Esophagus mucosa (tissue), 1 donor: ENCODE results near the gene RHOB. TPM values are rescaled to one million over a fixed set of nuclear protein-coding genes. Genes with fewer than 3 reads are reported as not detected.
"Not testable (repeated sequence)": the region's sequence is repeated elsewhere in the genome, so short reads cannot be mapped to it uniquely, and the experiment has no call there.

Experiments
- ATAC-seq: fragments of 200-7000 bp; cut with Tn5 transposase; one replicate; pipeline ENCODE4 v1.9.1; 2020
- total RNA-seq: library from RNA; stranded (reverse); gene quantifications from one replicate; pipeline ENCODE4 v1.2.4, GENCODE V29; 2023
- donor health status: DM: yes; HTN: yes; CAD: no.

Gene RHOB
- total RNA-seq, 1 donor from 2014 or later, result 32.0 TPM

DNA sequence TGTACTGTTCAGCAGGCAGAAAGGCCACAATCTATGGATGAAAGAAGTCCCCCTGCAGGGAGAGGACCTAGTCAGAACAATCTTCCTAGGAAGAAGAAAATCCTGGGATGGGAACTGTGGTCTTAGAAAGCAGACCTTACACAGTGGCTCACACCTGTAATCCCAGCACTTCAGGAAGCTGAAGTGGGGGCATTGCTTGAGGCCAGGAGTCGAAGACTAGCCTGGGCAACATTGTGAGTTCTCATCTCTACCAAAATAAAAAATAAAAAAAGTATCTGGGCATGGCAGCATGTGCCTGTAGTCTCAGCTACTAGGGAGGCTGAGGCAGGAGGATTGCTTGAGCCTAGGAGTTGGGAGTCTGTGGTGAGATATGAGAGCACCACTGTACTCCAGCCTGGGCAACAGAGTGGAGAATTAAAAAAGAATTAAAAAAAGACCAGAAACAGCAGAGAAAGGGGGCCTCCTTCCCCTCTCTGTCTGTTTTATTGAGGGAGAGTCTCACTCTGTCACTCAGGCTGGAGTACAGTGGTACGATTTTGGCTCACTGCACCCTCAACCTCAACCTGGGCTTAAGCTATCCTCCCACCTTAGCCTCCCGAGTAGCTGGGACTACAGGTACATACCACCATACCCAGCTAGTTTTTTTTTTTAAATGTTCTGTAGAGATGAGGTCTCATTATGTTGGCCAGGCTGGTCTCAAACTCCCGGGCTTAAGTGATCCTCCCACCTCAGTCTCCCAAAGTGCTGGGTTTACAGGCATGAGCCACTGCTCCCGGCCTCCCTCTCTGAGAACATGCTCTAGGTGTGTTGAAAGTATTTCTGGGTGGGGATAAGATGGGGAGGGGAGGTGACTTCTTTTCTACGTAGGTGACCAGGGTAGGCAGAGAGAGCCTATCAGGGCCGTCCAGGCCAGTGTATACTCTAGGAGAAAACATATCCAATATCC, 7.4 kb downstream of the RHOB start:
- ATAC-seq, result no peak

DNA sequence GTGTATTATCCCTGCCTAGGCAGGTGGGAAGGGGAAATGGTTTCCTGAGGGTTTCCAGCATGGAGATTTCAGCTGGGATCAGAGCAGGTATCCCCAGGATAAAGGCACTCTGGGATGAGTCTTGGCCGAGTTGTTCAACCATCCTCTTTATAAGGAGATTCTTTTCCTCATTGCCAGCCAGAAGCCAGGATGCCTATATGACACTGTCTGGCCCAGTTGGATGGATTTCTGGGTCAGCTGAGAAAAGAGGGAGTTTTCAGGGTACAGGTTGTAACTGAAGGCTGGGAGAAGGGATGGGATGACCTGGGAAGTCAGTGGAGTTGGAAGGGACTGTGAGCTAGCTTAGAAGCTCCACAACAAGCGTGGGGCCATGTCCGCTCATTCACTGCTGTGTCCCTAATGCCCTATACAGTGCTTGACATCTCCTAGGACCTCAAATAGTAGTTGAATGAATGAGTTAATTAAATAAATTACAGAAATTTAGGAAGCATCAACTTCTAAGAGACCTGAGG, 8.3 kb downstream of the RHOB start:
- no peak for ATAC-seq

DNA sequence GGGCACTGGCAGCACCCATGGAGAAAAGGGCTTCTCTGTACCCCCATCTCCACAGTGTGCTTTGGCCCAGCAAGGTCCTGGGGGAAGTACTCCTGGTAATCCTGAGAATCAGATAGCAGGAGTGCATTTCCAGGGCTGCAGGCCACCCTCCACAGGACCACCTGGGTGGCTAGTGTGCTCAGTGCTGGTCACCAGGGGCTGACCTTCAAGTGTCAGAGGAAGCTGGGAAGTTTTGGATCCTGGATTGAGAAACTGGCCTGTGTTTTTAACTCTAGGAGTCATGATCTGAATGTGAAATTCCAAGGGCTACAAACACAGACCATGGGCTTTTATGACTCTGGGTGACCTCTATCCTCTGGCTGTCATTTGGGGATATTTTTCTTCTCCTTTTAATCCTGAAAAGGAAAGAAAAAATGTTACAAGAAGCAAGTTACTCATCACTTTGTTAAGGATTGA, 9.3 kb downstream of the RHOB start:
- ATAC-seq, result no peak

DNA sequence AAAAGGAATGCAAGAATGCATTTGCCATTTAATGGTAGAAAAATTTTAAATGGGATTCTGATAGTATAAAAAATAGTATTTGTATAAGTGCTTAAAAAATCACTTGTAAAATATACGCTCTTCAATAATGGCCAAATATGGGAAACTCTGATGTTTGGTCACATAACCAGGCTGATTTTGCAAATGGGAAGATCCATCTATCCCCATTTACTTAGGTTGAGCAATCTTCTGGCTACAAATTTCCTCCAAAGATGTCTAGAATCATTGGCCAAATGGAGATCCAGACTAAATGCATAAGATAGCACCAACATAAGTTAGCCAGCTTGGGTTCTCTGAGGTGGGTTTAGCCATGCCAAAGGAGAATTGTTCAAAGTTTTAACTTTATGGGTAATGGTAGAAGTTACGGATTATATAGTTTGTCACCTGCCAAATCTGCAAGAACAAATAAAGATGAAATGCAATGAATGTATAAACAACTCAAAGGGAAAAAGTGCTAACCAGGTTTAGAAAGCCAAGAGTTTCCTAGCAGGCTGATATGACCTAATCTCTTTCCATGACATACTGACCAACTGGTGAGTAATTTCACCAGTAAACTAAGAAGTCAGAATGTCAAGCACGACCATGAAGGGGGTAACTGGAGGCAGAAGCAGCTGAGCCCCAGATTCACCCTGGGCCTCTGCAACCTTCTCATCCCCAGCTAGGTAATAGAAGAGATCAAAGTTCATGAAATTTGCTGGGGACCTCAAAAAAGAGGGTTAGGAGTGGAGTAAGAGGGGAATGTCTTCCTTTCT, 10.0 kb downstream of the RHOB start:
- ATAC-seq, result no peak

DNA sequence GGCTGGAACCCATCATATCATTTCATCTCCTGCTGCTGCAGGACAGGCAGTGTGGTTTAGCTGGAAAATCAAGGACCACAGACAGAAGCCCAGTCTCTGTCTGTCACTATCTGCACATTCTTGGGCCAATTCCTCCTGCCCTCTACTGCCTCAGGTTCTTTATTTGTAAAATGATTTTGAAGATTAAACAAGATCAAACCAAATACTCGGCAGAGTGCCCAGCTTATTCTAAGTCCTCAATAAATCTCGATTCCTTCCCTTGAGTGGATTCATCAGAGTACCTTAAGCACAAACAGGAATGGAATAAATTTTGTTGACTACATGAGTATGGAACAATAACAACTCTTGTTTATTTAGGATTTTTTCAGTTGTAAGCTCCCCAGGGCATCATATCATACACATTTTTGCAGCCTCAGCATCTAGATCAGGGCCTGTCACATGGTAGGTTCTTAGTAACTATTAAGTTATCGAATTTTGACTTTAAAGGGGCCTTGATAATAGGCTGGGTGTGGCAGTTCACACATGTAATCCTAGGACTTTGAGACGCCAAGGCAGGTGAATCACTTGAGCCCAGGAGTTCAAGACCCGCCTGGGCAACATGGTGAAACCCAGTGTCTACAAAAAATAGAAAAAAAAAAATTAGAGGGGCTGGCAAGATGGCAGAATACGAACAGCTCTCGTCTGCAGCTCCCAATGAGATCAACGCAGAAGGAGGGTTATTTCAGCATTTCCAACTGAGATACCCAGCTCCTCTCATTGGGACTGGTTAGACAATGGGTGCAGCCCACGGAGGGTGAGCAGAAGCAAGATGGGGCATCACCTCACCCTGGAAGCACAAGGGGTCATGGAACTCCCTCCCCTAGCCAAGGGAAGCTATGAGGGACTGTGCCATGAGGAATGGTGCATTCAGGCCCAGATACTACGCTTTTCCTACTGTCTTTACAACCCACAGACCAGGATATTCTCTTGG, 11.1 kb downstream of the RHOB start:
- no peak for ATAC-seq

DNA sequence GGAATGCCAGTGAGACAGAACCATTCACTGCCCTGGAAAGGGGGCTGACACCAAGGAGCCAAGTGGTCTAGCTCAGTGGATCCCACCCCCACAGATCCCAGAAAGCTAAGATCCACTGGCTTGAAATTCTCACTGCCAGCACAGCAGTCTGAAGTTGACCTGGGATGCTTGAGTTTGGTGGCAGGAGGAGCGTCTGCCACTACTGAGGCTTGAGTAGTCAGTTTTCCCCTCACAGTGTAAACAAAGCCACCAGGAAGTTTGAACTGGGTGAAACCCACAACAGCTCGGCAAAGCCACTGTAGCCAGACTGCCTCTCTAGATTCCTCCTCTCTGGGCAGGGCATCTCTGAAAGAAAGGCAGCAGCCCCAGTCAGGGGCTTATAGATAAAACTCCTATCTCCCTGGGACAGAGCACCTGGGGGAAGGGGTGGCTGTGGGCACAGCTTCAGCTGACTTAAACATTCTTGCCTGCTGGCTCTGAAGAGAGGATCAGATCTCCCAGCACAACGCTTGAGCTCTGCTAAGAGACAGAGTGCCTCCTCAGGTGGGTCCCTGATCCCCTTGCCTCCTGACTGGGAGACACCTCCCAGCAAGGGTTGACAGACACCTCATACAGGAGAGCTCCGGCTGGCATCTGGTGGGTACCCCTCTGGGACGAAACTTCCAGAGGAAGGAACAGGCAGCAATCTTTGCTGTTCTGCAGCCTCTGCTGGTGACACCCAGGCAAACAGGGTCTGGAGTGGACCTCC, 12.0 kb downstream of the RHOB start:
- not testable (repeated sequence) for ATAC-seq

DNA sequence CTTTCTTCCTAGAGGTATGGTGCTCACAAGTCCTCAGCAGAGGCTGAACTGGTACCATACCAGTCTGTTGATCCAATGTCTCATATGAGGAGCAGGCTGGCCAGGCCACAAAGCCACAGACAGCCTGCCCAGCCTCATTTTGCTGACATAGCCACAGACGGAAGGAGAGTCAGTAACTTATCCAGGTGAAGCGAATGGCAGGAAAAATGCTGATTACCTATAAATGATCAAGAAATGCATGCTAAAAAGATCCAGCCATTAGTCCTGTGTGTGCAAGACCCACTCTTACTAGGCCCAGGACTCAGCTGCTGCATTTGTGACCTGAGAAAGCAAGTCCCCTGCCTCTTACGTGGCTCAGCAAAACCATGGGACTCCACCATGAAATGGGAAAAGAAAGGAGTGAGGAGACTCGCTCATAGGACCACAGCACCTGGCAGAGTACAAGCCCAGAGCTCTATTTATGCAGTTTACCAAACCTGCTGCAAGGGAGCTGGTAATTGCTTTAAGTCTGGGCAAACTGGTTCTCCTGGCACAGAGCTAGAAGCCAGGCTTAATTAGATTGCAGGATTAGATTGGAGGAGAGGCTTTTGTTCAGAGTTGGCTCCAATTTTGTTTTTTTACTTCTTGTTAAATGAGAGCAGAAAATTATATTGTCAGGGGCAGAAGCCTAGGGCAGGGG, 19.0 kb downstream of the RHOB start:
- ATAC-seq, result peak; percentile 96

DNA sequence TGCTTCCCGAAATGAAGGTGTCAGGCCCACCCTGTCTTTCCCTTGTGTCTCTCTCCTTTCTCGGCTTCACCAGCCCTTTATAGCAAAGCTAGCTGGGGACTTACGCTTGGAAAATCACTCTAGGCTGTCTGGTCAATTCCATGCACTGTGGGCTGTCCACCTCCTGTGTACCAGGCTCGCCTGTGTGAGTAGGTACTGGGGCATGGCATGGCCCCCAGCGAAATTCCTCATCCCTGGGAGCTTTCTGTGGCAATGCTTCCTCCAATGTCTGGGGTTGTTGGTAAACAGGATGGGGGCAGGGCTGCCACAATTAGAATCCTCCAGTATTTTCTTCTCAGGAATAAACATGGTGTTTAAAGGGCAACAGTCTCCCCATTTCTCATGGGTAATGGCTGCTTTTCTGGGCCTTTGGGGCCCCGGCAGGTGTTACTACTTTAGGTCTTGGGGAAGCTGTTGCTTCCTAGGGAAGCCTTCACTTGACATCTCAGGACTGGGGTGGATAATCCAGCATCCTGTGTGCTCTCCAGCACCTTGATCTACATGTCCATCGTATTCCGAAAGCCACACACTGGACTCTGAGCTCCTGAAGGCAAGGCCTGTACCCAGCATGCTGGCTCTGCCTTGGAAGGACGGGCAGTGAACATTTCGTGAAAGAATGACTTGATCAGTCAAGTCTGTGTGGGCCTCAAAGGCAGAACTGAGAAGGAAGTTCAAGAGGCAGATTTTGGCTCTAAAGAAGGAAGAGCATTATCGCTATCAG, 21.1 kb downstream of the RHOB start:
- no peak for ATAC-seq

DNA sequence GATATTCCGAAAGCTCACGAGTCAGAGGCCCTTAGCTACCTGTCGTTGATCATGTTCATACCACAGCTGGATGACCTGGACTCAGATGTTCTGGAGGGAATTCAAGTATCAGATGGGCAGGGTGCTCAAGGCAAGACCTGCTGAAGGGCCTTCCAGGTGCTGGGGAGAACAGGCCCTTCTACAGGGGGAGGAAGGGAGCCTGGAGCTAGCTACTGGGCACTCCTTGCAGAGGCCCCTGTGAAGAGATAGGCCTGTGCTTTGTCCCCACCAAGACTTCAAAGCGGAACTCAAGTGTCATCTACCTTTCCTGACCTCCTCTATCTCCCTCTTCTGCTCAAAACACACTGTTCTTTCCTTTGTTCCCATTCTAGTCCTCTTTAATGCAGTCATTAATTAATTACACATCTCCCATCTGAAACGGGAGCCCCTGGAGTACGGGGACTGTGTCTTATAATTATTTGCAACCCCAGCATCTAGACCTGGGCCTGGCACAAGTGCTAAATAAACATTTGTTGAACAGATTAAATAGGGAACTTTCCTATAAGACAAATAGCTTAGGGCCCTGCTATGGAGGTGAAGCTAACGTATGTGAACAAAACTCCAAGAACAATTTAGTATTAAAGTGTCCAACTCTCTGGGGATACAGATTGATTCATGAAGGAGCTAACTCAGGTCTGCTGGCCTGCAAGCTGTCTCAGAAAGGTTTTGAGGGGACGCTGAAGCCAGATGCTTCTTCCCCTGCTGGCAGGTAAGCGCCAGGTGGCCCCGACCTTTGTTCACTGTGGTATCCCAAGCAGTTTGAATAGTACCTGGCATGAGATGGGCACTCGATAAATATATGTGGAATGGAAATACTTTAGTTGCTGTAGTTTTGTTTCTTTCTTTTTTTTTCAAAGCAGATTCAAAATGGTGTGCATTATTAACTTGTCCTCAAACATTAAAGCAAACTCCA, 22.0 kb downstream of the RHOB start:
- no peak for ATAC-seq

DNA sequence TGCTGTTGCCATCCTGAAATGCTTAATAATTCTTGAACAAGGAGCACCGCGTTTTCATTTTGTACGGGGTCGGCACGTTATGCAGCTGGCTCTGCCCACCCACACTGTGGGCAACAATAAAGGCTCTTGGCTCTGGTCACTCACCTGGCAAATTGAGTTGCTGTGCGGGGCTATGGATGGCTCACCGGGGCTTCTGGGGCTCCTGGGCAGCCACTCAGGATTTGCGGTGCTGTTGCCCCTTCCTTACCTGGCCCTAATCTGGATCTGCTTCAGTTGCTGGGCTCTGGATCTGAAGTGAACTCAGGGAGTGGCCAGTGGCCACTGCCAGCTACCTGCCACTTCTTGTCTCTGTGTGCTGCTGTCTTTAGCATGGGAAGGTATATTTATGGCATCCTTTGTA, 22.7 kb downstream of the RHOB start:
- no peak for ATAC-seq

GRCh38 chr2:20470211-20470610, 23.3 kb downstream of the RHOB start:
- ATAC-seq, result no peak

DNA sequence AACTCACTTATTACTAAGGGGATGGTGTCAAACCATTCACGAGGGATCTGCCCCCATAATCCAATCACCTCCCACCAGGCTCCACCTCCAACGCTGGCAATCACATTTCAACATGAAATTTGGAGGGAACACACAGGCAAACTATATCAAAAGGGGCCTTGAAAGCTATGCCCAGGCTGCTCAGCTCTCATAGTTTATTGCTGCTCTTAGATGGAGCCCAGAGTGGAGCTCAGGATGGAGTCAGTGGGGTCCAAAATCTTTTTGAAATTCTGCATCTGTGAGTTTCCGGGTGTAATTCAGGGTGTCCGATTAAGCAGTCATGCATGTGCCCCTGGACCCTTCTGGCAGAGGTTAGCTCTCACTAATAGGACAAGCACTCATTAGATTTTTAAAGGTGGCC, 24.3 kb downstream of the RHOB start:
- no peak for ATAC-seq

- ATAC-seq, result peak; percentile 62
Measured at GRCh38 chr2:20471902-20472559, 25.2 kb downstream of the RHOB start.

DNA sequence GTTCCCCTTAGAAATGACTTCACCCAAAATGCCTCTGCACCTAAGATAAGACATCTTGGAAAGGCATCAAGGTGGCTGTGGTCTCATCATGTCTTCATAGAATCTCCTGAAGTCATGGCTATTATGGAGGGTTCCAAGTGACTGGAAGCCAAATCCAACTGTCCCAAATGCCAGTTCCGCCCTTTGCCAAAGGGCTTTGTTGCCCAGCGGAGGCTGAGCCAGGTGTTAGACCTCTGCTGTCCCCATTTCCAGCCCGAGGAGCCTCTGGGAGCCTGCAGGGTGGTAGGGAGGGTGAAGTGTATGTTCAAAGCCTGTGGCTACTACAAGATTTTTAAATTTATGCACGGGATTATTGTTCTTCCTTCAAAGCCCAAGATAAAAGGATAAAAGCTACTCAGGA, 25.7 kb downstream of the RHOB start:
- ATAC-seq, result no peak

- ATAC-seq, result peak; percentile 6
Measured at GRCh38 chr2:20473128-20473527, 26.3 kb downstream of the RHOB start.

GRCh38 chr2:20474757-20475566, 28.1 kb downstream of the RHOB start:
- no peak for ATAC-seq

GRCh38 chr2:20475567-20475952, 28.7 kb downstream of the RHOB start:
- ATAC-seq, result no peak
